Pancreas (tissue), 10 donors: ENCODE measurements around the gene ATG9B. TPM values are rescaled to one million over a fixed set of nuclear protein-coding genes. Genes with fewer than 3 reads are reported as not detected.

ENCODE experiments used
- ATAC-seq, 4 donors: fragments of 200-7000 bp; cut with Tn5 transposase; one replicate each; pipeline versions ENCODE4 v1.8.0 to v1.9.1; 2020; ENCODE audit warnings: mild to moderate bottlenecking in 4 of 4, moderate library complexity in 4 of 4
- DNase-seq, 6 donors: peaks; one replicate each; pipeline ENCODE4 v3.0.0-alpha.2; 2020
- FAIRE-seq: peaks from 2 replicates; lab custom pipeline; 2012; peaks lifted over from hg19 to GRCh38; lab: Jason Lieb, UNC
- H3K27ac ChIP-seq, 4 donors: fragments of 200-600 bp; sonication (generic); 1 replicate in 3 of 4; 2 replicates in 1 of 4; pipeline versions ENCODE4 v1.5.0 to v1.8.0; 2020
- H3K27me3 ChIP-seq, 4 donors: fragments of 200-600 bp; one replicate each; pipeline ENCODE4 v1.8.0; 2021
- H3K36me3 ChIP-seq, 3 donors: fragments of 200-600 bp; sonication (generic) in 1 of 3; one replicate each; pipeline versions ENCODE4 v1.5.0 to v1.8.0; 2020 to 2021
- H3K4me1 ChIP-seq, 3 donors: fragments of 200-600 bp; one replicate each; pipeline ENCODE4 v1.8.0; 2021
- H3K4me3 ChIP-seq, 4 donors: fragments of 200-600 bp; sonication (generic) in 2 of 4; one replicate each; pipeline versions ENCODE4 v1.5.0 to v1.8.0; 2020 to 2021
- H3K9me3 ChIP-seq, 4 donors: fragments of 200-600 bp; one replicate each; pipeline ENCODE4 v1.8.0; 2021
- CTCF ChIP-seq, 4 donors: fragments of 200-600 bp; sonication (generic) in 3 of 4; IDR thresholded peaks; one replicate each; pipeline versions ENCODE4 v1.5.0 to v1.8.0; 2021; ENCODE audit warnings: antibody characterized with exemption in 4 of 4
- WGBS, 2 donors: extraction: QIAGEN DNeasy Blood & Tissue Kit; methylation state at CpG; one replicate each; pipeline ENCODE4 v1.1.7; 2013; 5-methylcytosine and 5-hydroxymethylcytosine counted together
- intact Hi-C, 3 donors: fragments of 100-400 bp; cut with DNase I; formaldehyde crosslinking; loops; one replicate each; pipeline versions ENCODE4 v1.11.1 to v1.14.2; 2022
- polyA plus RNA-seq, 2 donors: library from polyadenylated mRNA; stranded (reverse); fragments of 200-250 nt; gene quantifications; one replicate each; pipeline ENCODE4 v1.2.3, GENCODE V29; 2013
- total RNA-seq, 6 donors: library from RNA; stranded (reverse); fragmentation: NEBNext Ultra II Directional in 4 of 6; extraction: Animal tissue kit (Norgen Biotek cat#: 25700) in 4 of 6; gene quantifications; one replicate each; pipeline versions ENCODE4 v1.2.1 to v1.2.4, GENCODE V29; 2021 to 2023
- donor health status: healthy with polysubstance abuse.
- donor health status: DM: no; HTN: no; CAD: no; lungs with moderate emphysema.
- donor health status: DM: no; HTN: no; CAD: no.
- donor health status: control.
- donor health status: control.
- donor health status: Bipolar disorder and iron deficiency.
- donor health status: DM: yes; HTN: yes; CAD: no.
- donor health status: DM: no; HTN: no; CAD: no.
- donor health status: DM: no; HTN: no; CAD: no.
- donor health status: DM: yes; HTN: yes; CAD: no.

Gene ATG9B
- total RNA-seq = under 1 TPM in 5 of 6 donors, not detected in 1; 0.06 to 0.46 (median 0.20) TPM
- 1 to 10 TPM in 1 of 2 donors, under 1 TPM in 1; 0.72 to 1.5 TPM for polyA plus RNA-seq

DNA sequence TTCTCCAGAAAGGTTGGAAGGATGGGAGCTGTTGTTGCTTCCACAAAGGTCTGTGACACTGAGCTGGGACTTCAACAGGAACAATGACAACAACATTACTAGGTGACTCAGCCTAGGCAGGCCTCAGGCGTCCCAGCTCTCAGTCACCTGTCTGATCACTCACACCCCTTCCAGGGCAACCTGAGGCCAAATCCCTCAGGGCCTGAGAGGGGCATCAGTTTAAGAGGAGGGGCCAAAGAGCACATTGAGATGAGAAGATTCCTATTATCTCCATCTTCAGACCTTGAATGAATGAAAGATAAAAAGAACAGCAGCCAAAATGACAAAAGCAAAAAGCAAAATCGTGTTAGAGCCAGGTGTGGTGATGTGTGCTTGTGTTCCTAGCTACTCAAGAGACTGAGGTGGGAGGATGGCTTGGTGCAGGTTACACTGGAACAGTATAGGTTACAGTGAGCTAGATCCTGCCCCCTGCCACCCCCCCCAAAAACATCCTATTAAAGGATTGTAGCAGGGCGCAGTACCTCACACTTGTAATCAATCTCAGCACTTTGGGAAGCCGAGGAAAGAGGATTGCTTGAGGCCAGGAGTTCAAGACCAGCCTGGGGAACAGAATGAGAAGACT, at the start of gene ATG9B:
Gene ATG9B, minus strand, starts transcription at position 60 of the 622 bp plus-strand sequence. CDS start 71 bp downstream, outside the sequence.
- Histone ChIP-seq H3K9me3 (no peaks in the 10 kb centered on the region), H3K4me3 (no peak within 1 kb of the TSS), H3K27ac (no peak within 1 kb of the TSS), H3K27me3 (no peaks in the 10 kb centered on the region), H3K36me3 (no peaks in the 10 kb centered on the region), H3K4me1 (peaks cover 0 to 6% (median 0%) of the 10 kb centered on the region in 3 donors)
- no peak for TF ChIP-seq CTCF (IDR thresholded peaks at IDR 0.05)
- ATAC-seq (no peak), FAIRE-seq (no peak), DNase-seq (no peak)
- intact Hi-C loops = no loop called here
- 77 to 80% methylated on average over 4 of the region's 4 CpGs for WGBS, 2 donors

DNA sequence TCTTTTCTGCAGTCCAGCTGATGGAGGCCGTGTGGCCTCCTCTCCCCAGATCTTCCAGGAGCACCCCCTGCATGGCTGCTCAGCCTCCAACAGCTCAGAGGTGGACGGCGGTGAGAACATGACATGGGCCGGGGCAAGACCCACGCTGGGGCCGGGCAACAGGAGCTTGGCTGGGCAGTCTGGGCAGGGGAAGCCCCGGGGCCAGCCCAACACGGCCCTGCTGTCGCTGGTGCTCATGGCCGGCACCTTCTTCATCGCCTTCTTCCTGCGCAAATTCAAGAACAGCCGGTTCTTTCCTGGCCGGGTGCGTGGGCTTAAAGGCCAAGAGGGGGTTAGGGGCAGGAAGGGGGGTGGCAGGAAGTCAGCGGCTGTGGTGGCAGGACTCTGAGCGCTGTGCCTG, 49.7 kb upstream of the ATG9B start:
- ATAC-seq = no peak
- intact Hi-C loops = no loop called here
- Histone ChIP-seq H3K4me1 (peaks cover 0 to under 1% (median under 1%) of the 10 kb centered on the region in 3 donors), H3K4me3 (no peak overlapping the region), H3K27me3 (no peaks in the 10 kb centered on the region), H3K27ac (no peak overlapping the region), H3K9me3 (no peaks in the 10 kb centered on the region), H3K36me3 (peaks cover 0 to 59% (median 27%) of the 10 kb centered on the region in 3 donors)
- no peak for TF ChIP-seq CTCF (IDR thresholded peaks at IDR 0.05)
- DNase-seq = peak in 2 of 6 donors; percentile 22 to 54
- 91 to 92% methylated on average over 17 of the region's 17 CpGs for WGBS, 2 donors
- no peak for FAIRE-seq

DNA sequence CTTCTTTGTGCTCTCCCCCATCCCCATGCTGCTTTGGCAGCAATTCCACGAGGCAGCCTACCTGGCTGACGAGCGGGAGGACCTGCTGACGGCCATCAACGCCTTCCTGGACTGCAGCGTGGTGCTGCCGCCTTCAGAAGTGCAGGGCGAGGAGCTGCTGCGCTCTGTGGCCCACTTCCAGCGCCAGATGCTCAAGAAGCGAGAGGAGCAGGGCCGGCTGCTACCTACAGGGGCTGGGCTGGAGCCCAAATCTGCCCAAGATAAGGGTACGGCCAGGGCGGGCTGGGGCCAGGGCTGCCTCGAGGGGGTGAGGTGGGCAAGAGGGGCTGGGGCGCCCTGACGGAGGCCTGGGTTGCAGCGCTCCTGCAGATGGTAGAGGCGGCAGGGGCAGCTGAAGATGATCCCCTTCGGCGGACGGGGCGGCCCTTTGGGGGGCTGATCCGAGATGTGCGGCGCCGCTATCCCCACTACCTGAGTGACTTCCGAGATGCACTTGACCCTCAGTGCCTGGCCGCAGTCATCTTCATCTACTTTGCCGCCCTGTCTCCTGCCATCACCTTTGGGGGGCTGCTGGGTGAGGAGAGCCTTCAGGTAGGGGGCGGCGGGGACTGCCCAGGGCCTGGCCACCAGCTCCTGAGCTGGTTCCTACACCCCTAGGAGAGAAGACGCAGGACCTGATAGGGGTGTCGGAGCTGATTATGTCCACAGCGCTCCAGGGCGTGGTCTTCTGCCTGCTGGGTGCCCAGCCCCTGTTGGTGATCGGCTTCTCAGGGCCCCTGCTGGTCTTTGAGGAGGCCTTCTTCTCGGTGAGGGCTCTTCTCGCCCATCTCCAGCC, 47.0 kb upstream of the ATG9B start:
- ATAC-seq (no peak), FAIRE-seq (no peak), DNase-seq (peak in 1 of 6 donors; percentile 74)
- Histone ChIP-seq H3K27me3 (no peaks in the 10 kb centered on the region), H3K27ac (no peak overlapping the region), H3K4me3 (no peak overlapping the region), H3K4me1 (no peaks in the 10 kb centered on the region), H3K9me3 (no peaks in the 10 kb centered on the region), H3K36me3 (peaks cover 3 to 83% (median 45%) of the 10 kb centered on the region in 3 donors)
- no peak for TF ChIP-seq CTCF (IDR thresholded peaks at IDR 0.05)
- WGBS, 2 donors = 89 to 92% methylated on average over 37 to 39 of the region's 39 CpGs
- intact Hi-C loops = no loop called here

- TF ChIP-seq CTCF (IDR thresholded peaks at IDR 0.05) = no peak
- H3K36me3 ChIP-seq = peaks cover 3 to 83% (median 47%) of the 10 kb centered on the region in 3 donors
- WGBS, 2 donors = 94% methylated on average over 15 of the region's 15 CpGs
- DNase-seq (peak in 1 of 6 donors; percentile 75), ATAC-seq (no peak), FAIRE-seq (no peak)
- no peak overlapping the region for H3K4me3 ChIP-seq
- no peaks in the 10 kb centered on the region for H3K27me3 ChIP-seq
- no peaks in the 10 kb centered on the region for H3K9me3 ChIP-seq
- H3K27ac ChIP-seq = no peak overlapping the region
- no peaks in the 10 kb centered on the region for H3K4me1 ChIP-seq
- intact Hi-C loops = no loop called here
Measured at GRCh38 chr7:151070574-151070960, 46.3 kb upstream of the ATG9B start.
